IgD-negative memory B cell (primary cell): ENCODE data around the gene MPIG6B. TPM values are rescaled to one million over a fixed set of nuclear protein-coding genes. Genes with fewer than 3 reads are reported as not detected.

ENCODE experiments used
- H3K27ac Mint-ChIP-seq, 3 donors: one replicate each; pipeline ENCODE4 v1.8.0; 2020 to 2022; ENCODE audit warnings: mild to moderate bottlenecking in 3 of 3, mixed read lengths in 3 of 3, moderate library complexity in 1 of 3
- H3K27me3 Mint-ChIP-seq: one replicate; pipeline ENCODE4 v1.8.0; 2021; ENCODE audit warnings: mixed read lengths
- H3K36me3 Mint-ChIP-seq: one replicate; pipeline ENCODE4 v1.8.0; 2020; ENCODE audit warnings: mild to moderate bottlenecking, mixed read lengths
- H3K4me1 Mint-ChIP-seq, 3 donors: one replicate each; pipeline ENCODE4 v1.8.0; 2020 to 2022; ENCODE audit warnings: mixed read lengths in 3 of 3, mild to moderate bottlenecking in 1 of 3
- H3K4me3 Mint-ChIP-seq, 4 donors: one replicate each; pipeline ENCODE4 v1.8.0; 2020 to 2022; ENCODE audit warnings: mild to moderate bottlenecking in 4 of 4, mixed read lengths in 4 of 4, moderate library complexity in 3 of 4
- H3K9me3 Mint-ChIP-seq, 3 donors: one replicate each; pipeline ENCODE4 v1.8.0; 2020 to 2021; ENCODE audit warnings: mixed read lengths in 3 of 3, mild to moderate bottlenecking in 1 of 3
- polyA plus RNA-seq: library from polyadenylated mRNA; unstranded; fragments of 300-500 nt; fragmentation: Illumina TruSeq; gene quantifications from one replicate; pipeline ENCODE4 v1.2.3, GENCODE V29; 2021

MPIG6B gene
- polyA plus RNA-seq, 1 donor from 2014 or later: 1.8 TPM

DNA sequence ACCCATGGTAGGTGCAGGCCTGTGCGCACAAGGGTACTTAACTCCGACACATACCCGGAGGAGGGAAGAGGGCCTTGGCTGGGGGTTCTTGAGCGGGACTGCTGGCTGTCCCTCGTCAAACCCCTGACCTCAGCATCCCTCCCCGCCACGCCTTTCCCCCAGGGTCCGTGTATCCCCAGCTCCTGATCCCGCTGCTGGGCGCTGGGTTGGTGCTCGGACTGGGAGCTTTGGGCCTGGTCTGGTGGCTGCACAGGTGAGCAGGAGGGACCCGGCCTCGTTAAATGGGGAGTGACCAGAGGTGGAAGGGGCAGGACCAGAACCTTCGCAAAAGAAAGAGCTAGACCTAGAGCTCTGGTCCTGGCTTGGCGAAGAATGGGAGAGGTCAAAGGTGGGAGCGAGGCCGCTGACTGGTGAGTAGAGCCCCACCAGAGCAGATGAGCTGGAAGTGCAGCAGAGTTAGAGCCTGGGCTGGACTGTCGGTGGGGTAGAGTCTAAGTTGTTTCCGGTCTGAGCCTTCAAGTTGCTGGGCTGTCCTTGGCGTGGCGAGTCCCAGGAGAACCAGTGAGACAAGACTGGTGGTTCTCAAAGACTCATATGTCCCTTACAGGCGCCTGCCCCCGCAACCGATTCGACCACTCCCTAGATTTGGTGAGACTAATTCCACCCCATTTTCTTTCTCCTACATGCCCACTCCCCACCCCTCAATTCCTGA, 963 bp downstream of the MPIG6B start:
- Mint-ChIP-seq H3K9me3 (no peaks in the 10 kb centered on the region), H3K27ac (no peak overlapping the region), H3K4me1 (peaks cover 21 to 33% (median 33%) of the 10 kb centered on the region in 3 donors), H3K27me3 (no peaks in the 10 kb centered on the region), H3K4me3 (no peak overlapping the region), H3K36me3 (peaks cover 20% of the 10 kb centered on the region)

DNA sequence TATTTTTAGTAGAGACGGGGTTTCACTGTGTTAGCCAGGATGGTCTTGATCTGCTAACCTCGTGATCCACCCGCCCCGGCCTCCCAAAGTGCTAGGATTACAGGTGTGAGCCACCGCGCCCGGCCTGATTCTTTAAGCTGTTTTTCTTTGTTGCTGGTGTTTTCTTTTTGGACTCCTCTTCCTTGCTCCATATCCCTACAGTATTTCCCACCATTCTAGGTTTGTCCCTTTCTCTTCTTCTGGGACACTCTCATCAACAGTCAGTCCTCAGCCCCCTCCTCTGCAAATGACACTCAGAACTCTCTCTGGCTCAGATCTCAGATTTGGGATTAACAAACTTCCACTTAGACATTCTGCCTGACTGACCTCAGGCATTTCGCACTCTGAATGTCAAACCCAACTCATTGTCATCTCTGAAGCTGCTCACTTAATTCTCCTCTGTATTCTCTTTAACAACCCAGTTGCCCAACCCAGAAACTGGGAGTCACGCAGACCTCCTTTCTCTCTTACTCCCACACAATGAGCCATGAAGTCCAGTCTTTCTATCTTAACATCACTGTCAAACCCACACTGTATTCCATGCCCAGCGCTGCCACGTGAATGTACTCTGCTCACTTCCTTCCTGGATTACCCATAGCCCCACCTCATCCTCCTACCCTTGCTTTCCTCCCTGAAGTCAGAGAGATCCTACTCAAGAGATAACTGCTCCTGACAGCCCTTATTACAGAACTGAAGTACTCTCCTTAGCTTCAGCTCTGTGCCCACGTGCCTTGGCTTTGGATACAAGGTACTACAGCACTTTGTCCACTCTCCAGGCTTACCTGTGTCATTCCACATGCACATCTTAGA, 2.6 kb downstream of the MPIG6B start:
- Mint-ChIP-seq H3K4me3 (peak overlapping the region in 1 of 4 donors; percentile 53), H3K27ac (peak overlapping the region in 2 of 3 donors; percentile 80 to 82), H3K4me1 (peaks cover 25 to 38% (median 36%) of the 10 kb centered on the region in 3 donors), H3K9me3 (no peaks in the 10 kb centered on the region), H3K36me3 (peaks cover 22% of the 10 kb centered on the region), H3K27me3 (no peaks in the 10 kb centered on the region)

GRCh38 chr6:31727034-31727716, 4.0 kb downstream of the MPIG6B start:
- Mint-ChIP-seq H3K27me3 (no peaks in the 10 kb centered on the region), H3K36me3 (peaks cover 22% of the 10 kb centered on the region), H3K9me3 (no peaks in the 10 kb centered on the region), H3K4me1 (peaks cover 25 to 38% (median 38%) of the 10 kb centered on the region in 3 donors), H3K4me3 (peak overlapping the region; percentile 85 to 96 (median 94)), H3K27ac (peak overlapping the region; percentile 80 to 95 (median 81))

GRCh38 chr6:31727717-31728671, 4.8 kb downstream of the MPIG6B start:
- Mint-ChIP-seq H3K9me3 (no peaks in the 10 kb centered on the region), H3K27me3 (no peaks in the 10 kb centered on the region), H3K4me1 (peaks cover 25 to 39% (median 36%) of the 10 kb centered on the region in 3 donors), H3K27ac (peak overlapping the region; percentile 81 to 97 (median 95)), H3K4me3 (peak overlapping the region; percentile 93 to 97 (median 95)), H3K36me3 (peaks cover 22% of the 10 kb centered on the region)

DNA sequence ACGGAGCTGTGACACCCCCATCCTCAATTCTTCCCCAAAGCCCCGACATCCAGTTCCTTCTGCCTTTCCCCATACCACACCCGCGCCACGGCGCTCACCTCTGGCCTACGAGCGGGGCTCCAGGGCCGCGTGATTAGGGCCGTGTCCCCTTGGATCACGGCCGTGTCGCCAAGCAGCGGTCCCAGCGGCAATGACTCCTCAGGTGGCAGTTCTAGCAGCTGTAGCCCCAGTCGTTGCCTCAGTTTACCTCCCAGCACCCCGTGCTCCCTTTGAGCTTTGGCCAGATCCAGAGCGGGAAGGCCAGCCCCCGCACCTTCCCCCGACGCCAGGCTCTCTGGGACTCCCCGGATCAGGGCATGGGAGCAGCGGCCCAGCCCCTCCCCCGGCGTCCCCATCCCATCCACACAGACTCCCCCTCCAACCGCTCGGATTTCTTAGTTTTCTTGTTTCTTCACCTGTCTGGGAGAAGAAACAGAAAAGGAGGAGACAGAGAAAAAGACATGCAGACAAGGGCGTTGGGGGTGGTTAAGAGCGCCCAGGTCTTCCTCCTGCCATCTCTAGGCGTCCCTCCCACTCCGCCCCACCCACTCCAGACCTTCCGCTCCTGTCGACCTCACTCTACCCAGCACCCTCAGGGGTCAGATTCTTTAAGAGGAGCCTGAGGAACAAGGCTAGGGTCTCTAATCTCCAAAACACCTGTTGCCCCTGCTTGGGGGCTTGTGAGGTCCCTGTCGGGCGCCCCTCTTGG, 5.8 kb downstream of the MPIG6B start, which contains the start of gene DDAH2:
Gene DDAH2 (minus strand): TSS at position 533 of the 748 bp plus-strand sequence. CDS start 138 bp downstream, at position 395.
- no peaks in the 10 kb centered on the region for H3K27me3 Mint-ChIP-seq
- H3K27ac Mint-ChIP-seq: peak within 1 kb of the TSS; percentile 94 to 97 (median 96)
- no peaks in the 10 kb centered on the region for H3K9me3 Mint-ChIP-seq
- H3K36me3 Mint-ChIP-seq: peaks cover 24% of the 10 kb centered on the region
- peak within 1 kb of the TSS; percentile 94 to 99 (median 97) for H3K4me3 Mint-ChIP-seq
- H3K4me1 Mint-ChIP-seq: peaks cover 25 to 45% (median 42%) of the 10 kb centered on the region in 3 donors

GRCh38 chr6:31729515-31729978, 6.4 kb downstream of the MPIG6B start:
- peak overlapping the region; percentile 94 to 99 (median 97) for H3K4me3 Mint-ChIP-seq
- no peaks in the 10 kb centered on the region for H3K27me3 Mint-ChIP-seq
- peaks cover 21% of the 10 kb centered on the region for H3K36me3 Mint-ChIP-seq
- peaks cover 25 to 47% (median 42%) of the 10 kb centered on the region in 3 donors for H3K4me1 Mint-ChIP-seq
- peak overlapping the region; percentile 94 to 97 (median 96) for H3K27ac Mint-ChIP-seq
- no peaks in the 10 kb centered on the region for H3K9me3 Mint-ChIP-seq

DNA sequence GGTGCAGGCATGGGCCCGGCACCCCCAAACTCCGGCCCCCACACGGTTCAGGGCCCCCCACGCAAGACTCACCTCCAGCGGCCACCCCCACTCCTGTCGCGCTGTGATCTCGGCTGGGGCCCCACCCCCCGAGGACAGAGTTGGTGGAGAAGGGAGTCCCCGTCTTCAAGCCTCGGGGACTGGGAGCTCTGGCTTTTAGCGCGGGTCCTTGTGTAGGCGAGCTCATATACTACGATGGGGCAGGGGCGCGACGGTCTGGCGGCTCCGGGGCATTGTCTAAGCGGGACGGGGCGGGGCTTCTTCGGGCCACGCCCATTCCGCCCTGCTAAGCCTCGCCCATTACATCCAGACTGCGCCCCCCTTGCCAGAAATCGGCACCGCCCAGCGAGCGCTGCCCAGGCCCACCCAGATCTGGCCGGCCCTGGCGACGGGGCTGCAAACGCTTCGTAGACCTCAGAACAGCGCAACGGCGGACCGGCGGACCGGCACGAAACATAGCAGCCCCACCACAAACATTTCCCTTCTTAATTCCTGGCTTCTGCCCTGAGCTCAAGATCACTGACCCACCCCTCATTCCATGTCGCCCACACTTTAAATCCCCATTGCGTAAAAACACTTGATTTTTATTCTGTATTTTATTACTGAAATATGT, 6.9 kb downstream of the MPIG6B start:
- Mint-ChIP-seq H3K9me3 (no peaks in the 10 kb centered on the region), H3K4me1 (peaks cover 25 to 47% (median 42%) of the 10 kb centered on the region in 3 donors), H3K27ac (peak overlapping the region; percentile 94 to 97 (median 96)), H3K27me3 (no peaks in the 10 kb centered on the region), H3K36me3 (peaks cover 20% of the 10 kb centered on the region), H3K4me3 (peak overlapping the region; percentile 94 to 99 (median 97))

GRCh38 chr6:31730631-31731086, 7.5 kb downstream of the MPIG6B start:
- H3K27ac Mint-ChIP-seq: peak overlapping the region; percentile 94 to 97 (median 96)
- H3K27me3 Mint-ChIP-seq: no peaks in the 10 kb centered on the region
- H3K9me3 Mint-ChIP-seq: no peaks in the 10 kb centered on the region
- peak overlapping the region; percentile 94 to 99 (median 97) for H3K4me3 Mint-ChIP-seq
- H3K36me3 Mint-ChIP-seq: peaks cover 20% of the 10 kb centered on the region
- H3K4me1 Mint-ChIP-seq: peaks cover 23 to 47% (median 42%) of the 10 kb centered on the region in 3 donors

DNA sequence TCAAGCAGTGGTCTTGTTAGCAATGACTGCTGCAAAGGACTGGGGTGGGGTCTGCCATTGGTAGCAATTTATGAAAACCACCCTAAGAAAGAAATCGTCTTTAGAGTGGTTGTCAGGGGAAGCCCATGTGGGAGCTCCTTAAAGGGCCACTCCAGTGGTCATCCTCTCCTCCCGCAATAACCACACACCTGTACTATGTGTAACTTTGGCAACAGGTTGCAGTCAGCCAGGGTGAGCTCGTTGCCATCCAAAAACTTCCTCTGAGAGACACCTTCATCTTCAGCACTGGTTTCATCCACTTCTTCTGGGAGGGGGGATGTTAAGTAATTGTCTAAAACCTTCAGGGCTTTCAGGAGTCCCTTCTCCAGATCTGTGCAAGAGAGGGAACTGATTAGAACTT, 8.9 kb downstream of the MPIG6B start:
- H3K4me1 Mint-ChIP-seq: peaks cover 18 to 40% (median 35%) of the 10 kb centered on the region in 3 donors
- H3K9me3 Mint-ChIP-seq: no peaks in the 10 kb centered on the region
- H3K36me3 Mint-ChIP-seq: peaks cover 10% of the 10 kb centered on the region
- no peaks in the 10 kb centered on the region for H3K27me3 Mint-ChIP-seq
- peak overlapping the region in 1 of 3 donors; percentile 54 for H3K27ac Mint-ChIP-seq
- peak overlapping the region in 2 of 4 donors; percentile 54 to 97 for H3K4me3 Mint-ChIP-seq

GRCh38 chr6:31733734-31734133, 10.6 kb downstream of the MPIG6B start:
- peaks cover 5% of the 10 kb centered on the region for H3K36me3 Mint-ChIP-seq
- H3K27me3 Mint-ChIP-seq: no peaks in the 10 kb centered on the region
- H3K9me3 Mint-ChIP-seq: no peaks in the 10 kb centered on the region
- H3K4me1 Mint-ChIP-seq: peaks cover 25 to 40% (median 40%) of the 10 kb centered on the region in 3 donors
- H3K27ac Mint-ChIP-seq: peak overlapping the region in 2 of 3 donors; percentile 76 to 93
- peak overlapping the region; percentile 65 to 98 (median 95) for H3K4me3 Mint-ChIP-seq

DNA sequence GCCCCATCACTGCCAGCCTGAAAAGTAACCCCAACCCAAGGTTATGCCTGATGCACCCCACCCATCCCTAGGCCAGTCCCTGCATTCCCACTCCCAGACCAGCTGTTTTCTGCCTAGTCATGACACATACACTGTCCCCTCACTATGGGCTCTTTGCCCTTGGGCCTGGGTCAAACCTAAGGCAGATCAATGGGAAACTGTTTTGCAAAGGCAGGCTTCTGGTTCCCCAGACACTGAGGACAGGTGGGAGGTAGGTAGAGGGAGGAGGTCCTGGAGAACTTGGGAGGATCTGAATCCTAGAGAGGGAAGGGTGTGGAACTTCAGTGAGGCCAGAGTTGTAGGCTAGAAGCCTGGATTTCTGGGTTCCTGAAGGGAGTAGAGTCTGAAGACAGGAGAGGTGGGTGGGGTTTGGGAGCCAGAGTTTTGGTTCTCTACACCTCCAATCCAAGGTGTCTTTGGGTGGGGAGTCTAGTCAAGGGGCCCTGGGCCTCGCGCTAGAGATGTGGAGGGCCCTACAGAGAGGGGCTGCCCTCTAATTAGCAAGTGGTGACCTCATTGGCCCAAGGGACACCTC, 11.2 kb downstream of the MPIG6B start:
- Mint-ChIP-seq H3K9me3 (no peaks in the 10 kb centered on the region), H3K27me3 (no peaks in the 10 kb centered on the region), H3K36me3 (peaks cover 5% of the 10 kb centered on the region), H3K4me3 (peak overlapping the region; percentile 93 to 99 (median 98)), H3K27ac (peak overlapping the region; percentile 93 to 98 (median 95)), H3K4me1 (peaks cover 26 to 43% (median 42%) of the 10 kb centered on the region in 3 donors)

DNA sequence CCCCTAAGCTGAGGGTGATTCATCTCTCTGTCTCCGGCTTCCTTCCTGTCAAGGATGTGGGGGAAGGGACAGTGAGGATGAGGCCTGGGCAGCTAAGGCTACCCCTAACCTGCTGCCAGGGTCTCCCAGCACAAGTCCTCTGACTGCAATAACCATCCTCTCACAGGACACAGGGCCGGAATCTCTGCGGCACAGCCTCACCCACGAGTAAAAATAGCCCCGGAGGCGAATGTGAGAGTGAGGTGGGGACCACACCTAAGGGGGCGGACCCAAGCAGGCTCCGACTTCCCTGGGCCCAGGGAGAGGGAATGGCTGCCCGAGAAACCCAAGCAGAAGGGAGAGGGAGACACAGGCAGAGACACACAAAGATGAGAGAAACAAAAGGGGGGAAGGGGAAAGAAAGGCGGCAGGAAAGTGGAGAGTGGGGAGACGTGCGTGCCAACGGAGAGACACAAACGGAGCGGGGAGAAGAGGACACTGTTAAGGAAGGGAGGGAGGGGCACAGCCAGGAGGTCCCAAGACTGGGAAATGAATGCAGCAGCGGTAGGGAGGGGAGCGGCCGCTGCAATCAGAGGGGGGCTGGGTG, 11.7 kb downstream of the MPIG6B start:
- Mint-ChIP-seq H3K9me3 (no peaks in the 10 kb centered on the region), H3K27me3 (no peaks in the 10 kb centered on the region), H3K4me3 (peak overlapping the region; percentile 93 to 99 (median 98)), H3K4me1 (peaks cover 31 to 46% (median 43%) of the 10 kb centered on the region in 3 donors), H3K27ac (peak overlapping the region; percentile 93 to 98 (median 95)), H3K36me3 (peaks cover 5% of the 10 kb centered on the region)
